C4-2B (cell line): ENCODE data around the gene PTN.

ENCODE experiments used
- ZFX ChIP-seq: fragments of 450-650 bp; IDR thresholded peaks from 2 replicates; pipeline ENCODE4 v1.6.1; 2017
- TF ChIP-seq, protein P1 (sequence below): fragments of 450-650 bp; conservative IDR thresholded peaks from 2 replicates; pipeline ENCODE4 v1.5.1; 2017; ENCODE audit warnings: mild to moderate bottlenecking

DNA sequence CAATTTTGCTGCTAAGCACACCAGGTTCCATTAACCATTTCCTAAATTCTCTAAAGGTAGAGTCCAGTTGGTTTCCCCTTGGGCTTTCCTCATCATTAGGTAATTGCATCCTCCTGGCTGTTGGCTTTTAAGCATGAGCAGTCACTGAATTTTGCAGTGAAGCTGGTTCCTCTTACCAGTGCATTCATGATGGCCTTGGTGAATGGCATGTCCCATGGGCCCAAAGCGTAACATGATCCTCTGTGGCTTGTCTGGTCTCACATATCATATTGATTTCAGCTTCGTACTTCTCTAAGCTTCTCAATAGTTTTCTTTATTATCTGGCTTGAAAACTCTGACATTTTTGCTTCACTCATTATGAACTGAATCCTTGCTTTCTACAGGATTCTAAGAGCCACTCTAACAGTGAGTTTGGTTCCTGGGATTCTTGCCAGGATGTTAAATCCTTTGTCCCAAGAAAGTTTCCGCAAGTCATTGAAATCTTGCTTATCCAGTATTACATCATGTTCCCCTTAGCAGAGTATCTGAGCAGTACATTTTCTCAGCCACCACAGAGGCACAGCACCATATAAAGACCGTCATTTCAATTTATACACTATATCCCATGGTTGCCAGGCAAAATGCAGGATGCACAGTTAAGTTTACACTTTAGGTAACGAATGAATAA is 134.2 kb downstream of the PTN start:
- TF ChIP-seq, protein P1, sequence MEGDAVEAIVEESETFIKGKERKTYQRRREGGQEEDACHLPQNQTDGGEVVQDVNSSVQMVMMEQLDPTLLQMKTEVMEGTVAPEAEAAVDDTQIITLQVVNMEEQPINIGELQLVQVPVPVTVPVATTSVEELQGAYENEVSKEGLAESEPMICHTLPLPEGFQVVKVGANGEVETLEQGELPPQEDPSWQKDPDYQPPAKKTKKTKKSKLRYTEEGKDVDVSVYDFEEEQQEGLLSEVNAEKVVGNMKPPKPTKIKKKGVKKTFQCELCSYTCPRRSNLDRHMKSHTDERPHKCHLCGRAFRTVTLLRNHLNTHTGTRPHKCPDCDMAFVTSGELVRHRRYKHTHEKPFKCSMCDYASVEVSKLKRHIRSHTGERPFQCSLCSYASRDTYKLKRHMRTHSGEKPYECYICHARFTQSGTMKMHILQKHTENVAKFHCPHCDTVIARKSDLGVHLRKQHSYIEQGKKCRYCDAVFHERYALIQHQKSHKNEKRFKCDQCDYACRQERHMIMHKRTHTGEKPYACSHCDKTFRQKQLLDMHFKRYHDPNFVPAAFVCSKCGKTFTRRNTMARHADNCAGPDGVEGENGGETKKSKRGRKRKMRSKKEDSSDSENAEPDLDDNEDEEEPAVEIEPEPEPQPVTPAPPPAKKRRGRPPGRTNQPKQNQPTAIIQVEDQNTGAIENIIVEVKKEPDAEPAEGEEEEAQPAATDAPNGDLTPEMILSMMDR, result no peak
- no peak for TF ChIP-seq ZFX
